HFFc6 (cell line): ENCODE results near the gene SHB. TPM values are rescaled to one million over a fixed set of nuclear protein-coding genes. Genes with fewer than 3 reads are reported as not detected.

Source experiments
- DNase-seq: peaks from one replicate; pipeline ENCODE4 v3.0.0-alpha.2; 2018
- H3K27ac Mint-ChIP-seq: 2 replicates; pipeline ENCODE4 v1.8.0; 2020; ENCODE audit warnings: mild to moderate bottlenecking, mixed read lengths
- H3K27me3 Mint-ChIP-seq: 2 replicates; pipeline ENCODE4 v1.8.0; 2021; ENCODE audit warnings: mild to moderate bottlenecking, moderate library complexity, mixed read lengths; ENCODE audit not compliant: insufficient read depth
- H3K36me3 Mint-ChIP-seq: 2 replicates; pipeline ENCODE4 v1.8.0; 2021; ENCODE audit warnings: low read depth, mixed read lengths
- H3K4me1 Mint-ChIP-seq: 2 replicates; pipeline ENCODE4 v1.8.0; 2020; ENCODE audit warnings: low read depth, mixed read lengths
- H3K4me3 Mint-ChIP-seq: 2 replicates; pipeline ENCODE4 v1.8.0; 2020; ENCODE audit warnings: mild to moderate bottlenecking, moderate library complexity, mixed read lengths
- H3K9me3 Mint-ChIP-seq: 2 replicates; pipeline ENCODE4 v1.8.0; 2020; ENCODE audit warnings: mild to moderate bottlenecking, mixed read lengths
- CTCF ChIP-seq: fragments of 200-600 bp; sonication (generic); IDR thresholded peaks from 2 replicates; pipeline ENCODE4 v1.5.0; 2021; ENCODE audit warnings: antibody characterized with exemption, mild to moderate bottlenecking
- total RNA-seq, 6 experiments: library from RNA; stranded (reverse); fragmentation: NEBNext Ultra II Directional; extraction: Animal tissue kit (Norgen Biotek cat#: 25700); gene quantifications; 2 replicates in 1 of 6; 3 replicates in 5 of 6; pipeline ENCODE4 v1.2.3, GENCODE V29; 2021

The SHB gene
- total RNA-seq, 6 experiments from 2014 or later, result 26.8 to 29.8 (median 28.6) TPM

DNA sequence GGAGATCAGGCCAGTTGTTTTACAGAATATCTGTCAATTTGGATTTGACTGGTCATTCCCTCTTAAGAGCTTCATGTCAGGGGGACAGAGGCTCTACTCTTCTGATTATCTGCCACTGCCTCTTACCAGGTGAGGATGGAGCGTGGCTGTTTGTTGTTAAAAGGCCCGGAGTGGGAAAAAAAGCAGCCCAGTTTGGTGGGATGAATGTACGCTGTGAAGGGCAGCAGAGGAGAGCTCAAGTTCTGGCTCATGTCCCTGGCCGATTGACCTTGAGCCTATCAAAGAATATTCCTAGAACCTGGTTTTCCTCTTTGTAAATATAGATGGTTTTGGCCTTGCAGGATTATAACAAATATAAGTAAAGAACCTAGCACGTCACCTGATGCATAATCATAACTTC is 16.3 kb upstream of the SHB start:
- peaks cover 33% of the 10 kb centered on the region for H3K4me1 Mint-ChIP-seq

GRCh38 chr9:38084556-38084880 is 15.5 kb upstream of the SHB start:
- Mint-ChIP-seq H3K4me1 (peaks cover 38% of the 10 kb centered on the region), H3K36me3 (no peaks in the 10 kb centered on the region), H3K9me3 (no peaks in the 10 kb centered on the region), H3K27me3 (peaks cover 2% of the 10 kb centered on the region), H3K27ac (no peak overlapping the region), H3K4me3 (no peak overlapping the region)
- no peak for DNase-seq
- no peak for TF ChIP-seq CTCF

More for the DNA sequence above, 16.3 kb upstream of the SHB start:
- DNase-seq, result no peak
- TF ChIP-seq CTCF, result no peak
- no peak overlapping the region for H3K27ac Mint-ChIP-seq
- no peaks in the 10 kb centered on the region for H3K9me3 Mint-ChIP-seq
- no peaks in the 10 kb centered on the region for H3K36me3 Mint-ChIP-seq
- H3K4me3 Mint-ChIP-seq, result no peak overlapping the region
- peaks cover 2% of the 10 kb centered on the region for H3K27me3 Mint-ChIP-seq

DNA sequence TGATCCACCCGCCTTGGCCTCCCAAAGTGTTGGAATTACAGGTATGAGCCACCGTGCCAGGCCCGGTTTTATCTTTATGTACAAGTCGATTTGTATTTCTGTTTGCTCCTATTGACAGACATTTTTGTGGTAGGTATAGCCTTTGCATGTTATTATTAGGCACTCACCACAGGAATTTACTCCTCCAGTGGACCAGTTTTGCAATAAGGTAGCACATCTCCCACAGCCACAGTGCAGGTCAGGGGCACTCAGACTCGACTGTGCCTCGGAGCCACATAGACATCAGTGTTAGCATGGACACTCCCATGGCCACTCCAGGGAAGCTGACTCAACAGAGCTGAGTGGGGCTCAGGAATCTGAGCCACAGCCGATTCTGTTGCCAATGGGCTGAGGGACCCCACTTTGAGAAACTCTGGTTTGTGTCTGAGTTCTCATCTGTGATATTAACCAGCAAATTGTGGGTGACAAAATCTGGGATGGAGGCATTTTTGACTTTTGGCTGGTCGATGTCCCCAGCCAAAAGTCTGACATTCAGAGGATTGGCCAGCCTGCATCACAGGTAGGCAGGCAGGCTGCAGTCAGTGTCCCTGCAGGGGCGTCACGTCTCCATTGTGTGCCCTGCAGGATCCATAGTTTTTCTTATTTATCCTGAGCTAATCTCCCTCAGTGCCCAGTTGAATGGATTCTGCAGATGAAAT is 15.0 kb upstream of the SHB start:
- Mint-ChIP-seq H3K4me1 (peaks cover 43% of the 10 kb centered on the region), H3K27me3 (no peaks in the 10 kb centered on the region; the same call in none of the 2 replicates), H3K4me3 (no peak overlapping the region), H3K27ac (no peak overlapping the region), H3K36me3 (no peaks in the 10 kb centered on the region), H3K9me3 (no peaks in the 10 kb centered on the region)
- no peak for DNase-seq
- TF ChIP-seq CTCF, result no peak

GRCh38 chr9:38082446-38083287 is 13.6 kb upstream of the SHB start:
- no peak for TF ChIP-seq CTCF
- Mint-ChIP-seq H3K4me1 (peaks cover 37% of the 10 kb centered on the region), H3K4me3 (no peak overlapping the region), H3K9me3 (no peaks in the 10 kb centered on the region), H3K27ac (no peak overlapping the region), H3K36me3 (no peaks in the 10 kb centered on the region), H3K27me3 (no peaks in the 10 kb centered on the region; the same call in none of the 2 replicates)
- DNase-seq, result no peak

- H3K4me1 Mint-ChIP-seq, result peaks cover 35% of the 10 kb centered on the region
- no peak for TF ChIP-seq CTCF
- no peaks in the 10 kb centered on the region; the same call in 1 of the 2 replicates for H3K9me3 Mint-ChIP-seq
- no peaks in the 10 kb centered on the region; the same call in none of the 2 replicates for H3K27me3 Mint-ChIP-seq
- no peak overlapping the region for H3K4me3 Mint-ChIP-seq
- no peak for DNase-seq
- peaks cover 7% of the 10 kb centered on the region for H3K36me3 Mint-ChIP-seq
- H3K27ac Mint-ChIP-seq, result no peak overlapping the region
These were observed 12.5 kb upstream of the SHB start for GRCh38 chr9:38081356-38082108.
